HepG2 (cell line): ENCODE data around the gene RPL26. TPM values are rescaled to one million over a fixed set of nuclear protein-coding genes. Genes with fewer than 3 reads are reported as not detected.

ENCODE experiments used
- ATF7-NPFF ChIP-seq: sonication (generic); formaldehyde crosslinking; IDR thresholded peaks from 2 replicates; pipeline ENCODE4 v1.8.1; 2023; ENCODE audit warnings: mild to moderate bottlenecking, low read depth, missing genetic modification reagents, moderate library complexity
- CREM ChIP-seq, 2 experiments: sonication (generic) in 1 of 2; formaldehyde crosslinking in 1 of 2; IDR thresholded peaks; 2 replicates each; pipeline versions ENCODE4 v1.4.0 to v1.6.1; 2016 to 2020; ENCODE audit warnings: antibody characterized with exemption in 1 of 2, mild to moderate bottlenecking in 1 of 2, missing genetic modification reagents in 1 of 2
- ELF3 ChIP-seq: IDR thresholded peaks from 2 replicates; pipeline ENCODE4 v1.6.1; 2016; ENCODE audit warnings: missing genetic modification reagents, missing compliant biosample characterization
- GTF3A ChIP-seq: sonication (generic); formaldehyde crosslinking; conservative IDR thresholded peaks from 2 replicates; pipeline ENCODE4 v1.4.0; 2020; ENCODE audit warnings: mild to moderate bottlenecking, missing genetic modification reagents
- IRX3 ChIP-seq: sonication (generic); formaldehyde crosslinking; IDR thresholded peaks from 2 replicates; pipeline ENCODE4 v1.8.1; 2023; ENCODE audit warnings: mild to moderate bottlenecking, low read depth, missing genetic modification reagents, borderline replicate concordance
- KAT7 ChIP-seq: IDR thresholded peaks from 2 replicates; pipeline ENCODE4 v1.6.1; 2018; ENCODE audit warnings: borderline replicate concordance, missing compliant biosample characterization
- KAT8 ChIP-seq: IDR thresholded peaks from 2 replicates; pipeline ENCODE4 v1.6.1; 2016; ENCODE audit warnings: missing genetic modification reagents, missing compliant biosample characterization
- KDM5A ChIP-seq: fragments of 200-600 bp; sonication (generic); IDR thresholded peaks from 2 replicates; pipeline ENCODE4 v1.7.0; 2018; ENCODE audit warnings: antibody characterized with exemption, mild to moderate bottlenecking, low read length, borderline replicate concordance
- MAFG ChIP-seq: sonication (generic); formaldehyde crosslinking; IDR thresholded peaks from 2 replicates; pipeline ENCODE4 v1.5.1; 2020; ENCODE audit warnings: mild to moderate bottlenecking, missing genetic modification reagents
- NR2C2 ChIP-seq: sonication (generic); formaldehyde crosslinking; IDR thresholded peaks from 2 replicates; pipeline ENCODE4 v1.4.0; 2020; ENCODE audit warnings: missing genetic modification reagents, mild to moderate bottlenecking, moderate library complexity, borderline replicate concordance
- NR2F1 ChIP-seq, 2 experiments: fragments of 450-650 bp in 1 of 2; formaldehyde crosslinking in 1 of 2; IDR thresholded peaks; 2 replicates each; pipeline versions ENCODE4 v1.5.0 to v1.6.1; 2016 to 2020; ENCODE audit warnings: mild to moderate bottlenecking in 1 of 2, missing compliant biosample characterization in 1 of 2, missing genetic modification reagents in 1 of 2, moderate library complexity in 1 of 2
- ONECUT2 ChIP-seq: sonication (generic); formaldehyde crosslinking; IDR thresholded peaks from 2 replicates; pipeline ENCODE4 v1.4.0; 2020; ENCODE audit warnings: missing genetic modification reagents
- REPIN1 ChIP-seq: sonication (generic); formaldehyde crosslinking; IDR thresholded peaks from 2 replicates; pipeline ENCODE4 v1.8.0; 2022; ENCODE audit warnings: missing genetic modification reagents, low read depth, mild to moderate bottlenecking, borderline replicate concordance
- TAF15 ChIP-seq: fragments of 200-400 bp; formaldehyde crosslinking; IDR thresholded peaks from one replicate; pipeline ENCODE4 v1.6.1; 2018; ENCODE audit warnings: mild to moderate bottlenecking, low read depth, low read length; ENCODE audit not compliant: poor library complexity, severe bottlenecking
- THAP11 ChIP-seq: IDR thresholded peaks from 2 replicates; pipeline ENCODE4 v1.6.1; 2016; ENCODE audit warnings: missing biosample characterization, missing genetic modification reagents
- ZC3H13 ChIP-seq: sonication (generic); formaldehyde crosslinking; IDR thresholded peaks from 2 replicates; pipeline ENCODE4 v1.8.1; 2023; ENCODE audit warnings: mild to moderate bottlenecking, missing genetic modification reagents, moderate library complexity
- ZNF446 ChIP-seq: sonication (generic); formaldehyde crosslinking; IDR thresholded peaks from 2 replicates; pipeline ENCODE4 v1.5.0; 2020; ENCODE audit warnings: mild to moderate bottlenecking, missing genetic modification reagents
- ZNF629 ChIP-seq: sonication (generic); formaldehyde crosslinking; conservative IDR thresholded peaks from 2 replicates; pipeline ENCODE4 v1.5.0; 2020; ENCODE audit warnings: missing genetic modification reagents
- polyA plus RNA-seq, 8 experiments: library from polyadenylated mRNA; depleted of rRNA in 3 of 8; stranded (reverse) in 7 of 8; unstranded in 1 of 8; fragments of >200 nt; fragmentation: Illumina TruSeq in 4 of 8; extraction: Trizol in 4 of 8; gene quantifications; 2 replicates each; pipeline versions ENCODE4 v1.2.1 to v1.2.3, GENCODE V29; 2011 to 2016; ENCODE audit warnings: low read depth in 4 of 8, missing spikeins in 1 of 8, mixed read lengths in 1 of 8; ENCODE audit not compliant: insufficient read depth in 1 of 8
- total RNA-seq, 5 experiments: library from RNA; depleted of rRNA; stranded (reverse); fragments of >200 nt; fragmentation: Illumina TruSeq; extraction: Trizol; gene quantifications; 2 replicates each; pipeline ENCODE4 v1.2.3, GENCODE V29; 2016; ENCODE audit warnings: low read depth in 1 of 5
- TF ChIP-seq, protein P1 (sequence below): sonication (generic); formaldehyde crosslinking; IDR thresholded peaks from 2 replicates; pipeline ENCODE4 v1.9.0; 2022; ENCODE audit warnings: low read depth, missing genetic modification reagents
- TF ChIP-seq, protein P2 (sequence below): sonication (generic); formaldehyde crosslinking; IDR thresholded peaks from 2 replicates; pipeline ENCODE4 v1.8.0; 2022; ENCODE audit warnings: mild to moderate bottlenecking, missing genetic modification reagents, borderline replicate concordance
- TF ChIP-seq, protein P3 (sequence below), 2 experiments: sonication (generic) in 1 of 2; formaldehyde crosslinking in 1 of 2; IDR thresholded peaks; 2 replicates each; pipeline versions ENCODE4 v1.5.1 to v1.6.1; 2011 to 2020; ENCODE audit warnings: borderline replicate concordance in 1 of 2, low read depth in 1 of 2, low read length in 1 of 2, mild to moderate bottlenecking in 1 of 2, missing genetic modification reagents in 1 of 2, moderate library complexity in 1 of 2
- TF ChIP-seq, protein P4 (sequence below): sonication (generic); formaldehyde crosslinking; IDR thresholded peaks from 2 replicates; pipeline ENCODE4 v1.4.0; 2020; ENCODE audit warnings: missing genetic modification reagents

Gene RPL26
- total and polyA plus RNA-seq, 2 of the 13 experiments (the other 11 are each of a cell fraction or from before 2014, with no cell fraction given), result 2,817 to 3,529 TPM

DNA sequence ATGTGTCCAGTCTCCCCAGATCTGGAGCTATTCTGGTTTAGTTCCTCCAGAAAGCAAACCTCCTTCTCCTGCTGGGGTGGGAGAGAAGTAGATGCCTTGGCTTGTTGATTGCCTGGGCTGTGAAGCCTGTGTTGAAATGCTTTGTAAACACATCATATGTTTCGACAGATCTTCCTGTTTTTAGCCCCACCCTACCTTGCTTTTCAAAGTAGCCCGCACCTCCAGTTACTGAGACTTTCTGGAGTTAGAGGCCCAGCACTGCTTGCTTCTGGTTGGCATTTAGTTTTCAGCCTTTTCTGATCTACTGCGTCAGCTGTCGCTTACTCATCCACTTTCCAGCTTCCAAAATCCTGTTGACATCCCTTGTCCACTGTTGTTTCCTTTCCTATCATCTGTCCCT lies 34.8 kb upstream of the RPL26 start (continued):
- no peak for TF ChIP-seq NR2F1 (CRISPR knock-in tag; IDR thresholded peaks at IDR 0.05)
- TF ChIP-seq, protein P1, sequence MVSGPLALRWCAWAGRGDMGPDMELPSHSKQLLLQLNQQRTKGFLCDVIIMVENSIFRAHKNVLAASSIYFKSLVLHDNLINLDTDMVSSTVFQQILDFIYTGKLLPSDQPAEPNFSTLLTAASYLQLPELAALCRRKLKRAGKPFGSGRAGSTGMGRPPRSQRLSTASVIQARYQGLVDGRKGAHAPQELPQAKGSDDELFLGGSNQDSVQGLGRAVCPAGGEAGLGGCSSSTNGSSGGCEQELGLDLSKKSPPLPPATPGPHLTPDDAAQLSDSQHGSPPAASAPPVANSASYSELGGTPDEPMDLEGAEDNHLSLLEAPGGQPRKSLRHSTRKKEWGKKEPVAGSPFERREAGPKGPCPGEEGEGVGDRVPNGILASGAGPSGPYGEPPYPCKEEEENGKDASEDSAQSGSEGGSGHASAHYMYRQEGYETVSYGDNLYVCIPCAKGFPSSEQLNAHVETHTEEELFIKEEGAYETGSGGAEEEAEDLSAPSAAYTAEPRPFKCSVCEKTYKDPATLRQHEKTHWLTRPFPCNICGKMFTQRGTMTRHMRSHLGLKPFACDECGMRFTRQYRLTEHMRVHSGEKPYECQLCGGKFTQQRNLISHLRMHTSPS (CRISPR knock-in tag), result no peak
- no peak for TF ChIP-seq ONECUT2
- TF ChIP-seq, protein P2, sequence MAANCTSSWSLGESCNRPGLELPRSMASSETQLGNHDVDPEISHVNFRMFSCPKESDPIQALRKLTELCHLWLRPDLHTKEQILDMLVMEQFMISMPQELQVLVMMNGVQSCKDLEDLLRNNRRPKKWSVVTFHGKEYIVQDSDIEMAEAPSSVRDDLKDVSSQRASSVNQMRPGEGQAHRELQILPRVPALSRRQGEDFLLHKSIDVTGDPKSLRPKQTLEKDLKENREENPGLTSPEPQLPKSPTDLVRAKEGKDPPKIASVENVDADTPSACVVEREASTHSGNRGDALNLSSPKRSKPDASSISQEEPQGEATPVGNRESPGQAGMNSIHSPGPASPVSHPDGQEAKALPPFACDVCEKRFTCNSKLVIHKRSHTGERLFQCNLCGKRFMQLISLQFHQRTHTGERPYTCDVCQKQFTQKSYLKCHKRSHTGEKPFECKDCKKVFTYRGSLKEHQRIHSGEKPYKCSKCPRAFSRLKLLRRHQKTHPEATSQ (CRISPR knock-in tag), result no peak
- no peak for TF ChIP-seq ZNF446 (CRISPR knock-in tag)
- no peak for TF ChIP-seq KDM5A
- TF ChIP-seq, protein P3, sequence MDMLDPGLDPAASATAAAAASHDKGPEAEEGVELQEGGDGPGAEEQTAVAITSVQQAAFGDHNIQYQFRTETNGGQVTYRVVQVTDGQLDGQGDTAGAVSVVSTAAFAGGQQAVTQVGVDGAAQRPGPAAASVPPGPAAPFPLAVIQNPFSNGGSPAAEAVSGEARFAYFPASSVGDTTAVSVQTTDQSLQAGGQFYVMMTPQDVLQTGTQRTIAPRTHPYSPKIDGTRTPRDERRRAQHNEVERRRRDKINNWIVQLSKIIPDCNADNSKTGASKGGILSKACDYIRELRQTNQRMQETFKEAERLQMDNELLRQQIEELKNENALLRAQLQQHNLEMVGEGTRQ (IDR thresholded peaks at IDR 0.05; ENCODE audit: low read depth, low read length), result no peak
- TF ChIP-seq, protein P3 (CRISPR knock-in tag; IDR thresholded peaks at IDR 0.05; ENCODE audit: borderline replicate concordance), result no peak
- no peak for TF ChIP-seq IRX3 (CRISPR knock-in tag)
- no peak for TF ChIP-seq NR2C2 (CRISPR knock-in tag)
- peak; percentile 52; the same call in 1 of the 2 replicates for TF ChIP-seq KAT8
- TF ChIP-seq KAT7 (CRISPR knock-in tag), result 0 out of 2 replicates have a peak, but pooled peaks have one; percentile 66
- no peak for TF ChIP-seq GTF3A (CRISPR knock-in tag)
- TF ChIP-seq CREM (IDR thresholded peaks at IDR 0.05), result peak; percentile 38; the same call in 1 of the 2 replicates
- TF ChIP-seq CREM (CRISPR knock-in tag; IDR thresholded peaks at IDR 0.05), result no peak
- TF ChIP-seq ZNF629 (CRISPR knock-in tag), result no peak
- peak; percentile 50; the same call in 1 of the 2 replicates for TF ChIP-seq THAP11 (CRISPR knock-in tag)
- peak; percentile 24; the same call in 1 of the 2 replicates for TF ChIP-seq ELF3 (CRISPR knock-in tag)
- no peak for TF ChIP-seq ATF7-NPFF
- TF ChIP-seq MAFG (CRISPR knock-in tag), result no peak
- no peak for TF ChIP-seq REPIN1 (CRISPR knock-in tag)
- no peak for TF ChIP-seq TAF15
- TF ChIP-seq, protein P4, sequence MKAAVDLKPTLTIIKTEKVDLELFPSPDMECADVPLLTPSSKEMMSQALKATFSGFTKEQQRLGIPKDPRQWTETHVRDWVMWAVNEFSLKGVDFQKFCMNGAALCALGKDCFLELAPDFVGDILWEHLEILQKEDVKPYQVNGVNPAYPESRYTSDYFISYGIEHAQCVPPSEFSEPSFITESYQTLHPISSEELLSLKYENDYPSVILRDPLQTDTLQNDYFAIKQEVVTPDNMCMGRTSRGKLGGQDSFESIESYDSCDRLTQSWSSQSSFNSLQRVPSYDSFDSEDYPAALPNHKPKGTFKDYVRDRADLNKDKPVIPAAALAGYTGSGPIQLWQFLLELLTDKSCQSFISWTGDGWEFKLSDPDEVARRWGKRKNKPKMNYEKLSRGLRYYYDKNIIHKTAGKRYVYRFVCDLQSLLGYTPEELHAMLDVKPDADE (CRISPR knock-in tag), result no peak
- TF ChIP-seq ZC3H13 (CRISPR knock-in tag), result no peak
